Karpas-422 (cell line): Measurements from ENCODE around the gene LELP1. TPM values are rescaled to one million over a fixed set of nuclear protein-coding genes. Genes with fewer than 3 reads are reported as not detected.

Experiments used
- DNase-seq: peaks from one replicate; pipeline ENCODE4 v3.0.0-alpha.2; 2015
- H2AFZ ChIP-seq: fragments of 200-600 bp; sonication (generic); 2 replicates; pipeline ENCODE4 v1.6.1; 2014; ENCODE audit warnings: antibody characterized with exemption, low read length, mixed read lengths
- H3K27ac ChIP-seq: fragments of 200-600 bp; sonication (generic); 2 replicates; pipeline ENCODE4 v1.5.1; 2014; ENCODE audit warnings: mild to moderate bottlenecking, low read length, moderate library complexity
- H3K27me3 ChIP-seq: fragments of 200-600 bp; sonication (generic); 2 replicates; pipeline ENCODE4 v1.6.1; 2014; ENCODE audit warnings: low read length, mixed read lengths
- H3K36me3 ChIP-seq: fragments of 200-600 bp; sonication (generic); 2 replicates; pipeline ENCODE4 v1.6.1; 2014; ENCODE audit warnings: low read length, mixed read lengths; ENCODE audit not compliant: insufficient read depth
- H3K4me1 ChIP-seq: fragments of 200-600 bp; sonication (generic); 2 replicates; pipeline ENCODE4 v1.6.1; 2014; ENCODE audit warnings: mild to moderate bottlenecking, low read length, mixed read lengths
- H3K4me2 ChIP-seq: fragments of 200-600 bp; sonication (generic); 2 replicates; pipeline ENCODE4 v1.6.1; 2014; ENCODE audit warnings: low read length, low read depth, mild to moderate bottlenecking; ENCODE audit not compliant: poor library complexity, severe bottlenecking
- H3K4me3 ChIP-seq: fragments of 200-600 bp; sonication (generic); 2 replicates; pipeline ENCODE4 v1.5.1; 2014; ENCODE audit warnings: mild to moderate bottlenecking, antibody characterized with exemption, low read length, mixed read lengths
- H3K79me2 ChIP-seq: fragments of 200-600 bp; sonication (generic); 2 replicates; pipeline ENCODE4 v1.6.1; 2014; ENCODE audit warnings: mild to moderate bottlenecking, low read length, mixed read lengths
- H3K9ac ChIP-seq: fragments of 200-600 bp; sonication (generic); 2 replicates; pipeline ENCODE4 v1.6.0; 2014; ENCODE audit warnings: low read length
- H3K9me2 ChIP-seq: fragments of 200-600 bp; sonication (generic), shearing (Covaris generic); replicated peaks from 2 replicates; pipeline ENCODE4 v1.6.0; 2014; ENCODE audit warnings: mild to moderate bottlenecking, low read length, moderate library complexity; ENCODE audit not compliant: insufficient read depth
- H3K9me3 ChIP-seq: fragments of 300-700, 200-600 bp; sonication (generic); 2 replicates; pipeline ENCODE4 v1.6.1; 2014; ENCODE audit warnings: low read length, mixed read lengths
- H4K20me1 ChIP-seq: fragments of 200-600 bp; sonication (generic); 2 replicates; pipeline ENCODE4 v1.6.1; 2014; ENCODE audit warnings: mild to moderate bottlenecking, antibody characterized with exemption, low read length, low read depth; ENCODE audit not compliant: insufficient read depth
- total RNA-seq: library from RNA; depleted of rRNA; stranded (reverse); fragments of >200 nt; shearing (Covaris generic); gene quantifications from 2 replicates; pipeline ENCODE4 v1.2.3, GENCODE V29; 2014; ENCODE audit warnings: low replicate concordance

LELP1 gene
- total RNA-seq, 1 experiment from 2014 or later, result not detected

DNA sequence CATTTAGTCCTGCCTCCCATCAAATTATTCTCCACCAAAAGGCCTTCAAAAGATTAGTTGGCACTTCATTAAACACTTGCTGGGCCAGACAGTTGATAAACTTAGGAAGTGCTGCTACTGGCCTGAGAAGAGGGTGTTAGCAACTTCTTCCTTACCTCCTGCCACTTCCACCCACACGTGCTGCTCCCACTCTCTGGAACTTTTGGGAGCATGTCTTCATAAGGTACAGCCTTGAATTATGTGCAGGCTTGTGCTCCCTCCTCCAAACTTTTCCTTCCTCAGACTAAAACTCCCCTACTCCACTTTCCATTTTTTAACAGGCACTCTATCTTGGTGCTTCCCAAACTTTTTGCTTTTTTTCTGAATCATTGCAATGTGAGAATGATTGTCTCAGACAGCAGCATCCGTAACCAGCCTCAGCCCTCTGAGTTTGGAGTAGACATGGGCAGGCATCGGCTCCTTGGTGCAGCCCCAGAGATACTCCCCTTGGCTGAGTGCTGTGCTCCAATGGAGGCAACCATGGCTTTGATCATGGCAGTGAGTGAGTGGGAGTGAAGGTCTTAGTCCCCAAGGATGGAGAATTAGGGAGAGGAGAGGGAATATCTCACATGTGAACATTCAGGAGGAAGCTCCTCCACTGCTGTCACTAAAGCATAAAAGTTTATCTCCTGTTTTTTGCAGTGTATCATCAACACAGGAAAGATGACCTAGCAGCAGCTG, 8.7 kb upstream of the LELP1 start:
- Histone ChIP-seq H3K4me2 (no peak overlapping the region), H3K9ac (no peak overlapping the region), H3K79me2 (no peaks in the 10 kb centered on the region), H3K4me1 (no peaks in the 10 kb centered on the region), H3K27ac (no peak overlapping the region), H3K4me3 (no peak overlapping the region), H4K20me1 (no peaks in the 10 kb centered on the region), H2AFZ (no peak overlapping the region), H3K9me3 (no peaks in the 10 kb centered on the region), H3K27me3 (no peaks in the 10 kb centered on the region), H3K9me2 (no peaks in the 10 kb centered on the region), H3K36me3 (no peaks in the 10 kb centered on the region)
- DNase-seq, result no peak

DNA sequence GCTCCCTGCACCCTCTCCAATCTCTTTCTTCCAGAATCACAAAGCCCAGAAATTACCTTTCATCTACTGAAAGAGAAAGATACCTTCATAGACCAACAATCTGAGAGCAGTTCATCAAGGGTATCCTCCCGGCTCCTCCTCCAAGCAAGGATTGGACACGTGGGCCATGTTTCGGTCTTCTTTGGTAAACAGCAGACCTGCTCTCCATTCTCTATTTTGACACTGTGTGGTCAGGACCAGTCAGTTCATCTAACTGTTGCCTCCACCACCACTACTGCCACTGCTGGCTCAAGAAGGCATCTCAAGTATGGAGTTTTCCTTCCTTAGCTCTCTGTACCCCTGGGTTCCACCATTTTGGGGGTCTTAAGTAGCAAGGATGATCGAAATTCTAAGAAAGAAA, 8.0 kb upstream of the LELP1 start:
- H3K4me2 ChIP-seq, result no peak overlapping the region

DNA sequence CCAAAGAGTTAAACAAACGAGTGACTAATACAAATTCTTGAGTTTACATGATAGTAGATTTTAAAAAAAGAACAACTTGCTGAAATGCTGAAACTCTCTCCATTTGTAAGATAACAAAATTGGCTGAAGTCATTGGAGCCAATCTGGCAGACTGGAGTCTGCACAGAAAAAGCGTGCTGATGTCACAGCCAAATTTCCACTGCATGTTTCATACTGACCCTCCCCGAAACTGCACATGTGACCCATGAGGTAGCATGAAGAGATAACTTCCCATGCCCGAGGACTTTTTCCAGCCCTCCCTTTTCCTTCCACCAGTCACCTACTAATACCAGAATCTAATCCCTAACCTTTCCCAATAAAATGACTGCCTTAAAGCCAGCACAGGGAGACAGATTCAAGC, 1.2 kb upstream of the LELP1 start:
- H3K27me3 ChIP-seq, result no peaks in the 10 kb centered on the region
- no peak overlapping the region for H3K27ac ChIP-seq
- no peak for DNase-seq
- no peaks in the 10 kb centered on the region for H4K20me1 ChIP-seq
- H3K9ac ChIP-seq, result no peak overlapping the region
- no peaks in the 10 kb centered on the region for H3K4me1 ChIP-seq
- H3K9me2 ChIP-seq, result no peaks in the 10 kb centered on the region
- H3K36me3 ChIP-seq, result no peaks in the 10 kb centered on the region
- no peak overlapping the region for H2AFZ ChIP-seq
- H3K79me2 ChIP-seq, result no peaks in the 10 kb centered on the region
- no peaks in the 10 kb centered on the region for H3K9me3 ChIP-seq
- H3K4me2 ChIP-seq, result no peak overlapping the region
- H3K4me3 ChIP-seq, result no peak overlapping the region

More for the DNA sequence above, 8.0 kb upstream of the LELP1 start:
- Histone ChIP-seq H3K27ac (no peak overlapping the region), H3K36me3 (no peaks in the 10 kb centered on the region), H3K9me2 (no peaks in the 10 kb centered on the region), H3K27me3 (no peaks in the 10 kb centered on the region), H4K20me1 (no peaks in the 10 kb centered on the region), H2AFZ (no peak overlapping the region), H3K9ac (no peak overlapping the region), H3K79me2 (no peaks in the 10 kb centered on the region), H3K9me3 (no peaks in the 10 kb centered on the region), H3K4me1 (no peaks in the 10 kb centered on the region), H3K4me3 (no peak overlapping the region)
- DNase-seq, result no peak

DNA sequence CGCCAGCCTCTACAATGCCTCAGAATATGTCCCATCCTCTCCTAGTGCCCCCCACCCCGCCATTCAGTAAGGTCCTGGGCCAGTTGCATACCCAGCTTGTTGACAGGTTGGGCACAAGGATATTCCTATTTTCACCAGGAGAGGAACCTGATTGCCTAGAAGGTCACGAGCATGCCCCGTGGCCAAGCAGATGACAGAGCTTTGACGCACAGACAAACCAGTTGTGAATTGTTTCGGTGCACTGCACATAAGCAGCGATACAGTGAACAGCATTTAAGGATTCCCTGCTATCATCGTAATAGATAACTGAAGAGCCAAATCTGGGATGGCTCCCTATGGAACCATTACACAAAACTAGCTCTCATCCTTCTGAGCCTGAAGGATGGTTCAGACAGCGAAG, 3.4 kb downstream of the LELP1 start:
- no peak overlapping the region for H2AFZ ChIP-seq
- no peak overlapping the region for H3K9ac ChIP-seq
- H3K79me2 ChIP-seq, result no peaks in the 10 kb centered on the region
- H3K4me3 ChIP-seq, result no peak overlapping the region
- H3K4me2 ChIP-seq, result no peak overlapping the region
- H3K36me3 ChIP-seq, result no peaks in the 10 kb centered on the region
- no peak for DNase-seq
- no peak overlapping the region for H3K27ac ChIP-seq
- no peaks in the 10 kb centered on the region for H3K4me1 ChIP-seq
- H4K20me1 ChIP-seq, result no peaks in the 10 kb centered on the region
- H3K9me3 ChIP-seq, result no peaks in the 10 kb centered on the region
- no peaks in the 10 kb centered on the region for H3K9me2 ChIP-seq
- no peaks in the 10 kb centered on the region for H3K27me3 ChIP-seq

DNA sequence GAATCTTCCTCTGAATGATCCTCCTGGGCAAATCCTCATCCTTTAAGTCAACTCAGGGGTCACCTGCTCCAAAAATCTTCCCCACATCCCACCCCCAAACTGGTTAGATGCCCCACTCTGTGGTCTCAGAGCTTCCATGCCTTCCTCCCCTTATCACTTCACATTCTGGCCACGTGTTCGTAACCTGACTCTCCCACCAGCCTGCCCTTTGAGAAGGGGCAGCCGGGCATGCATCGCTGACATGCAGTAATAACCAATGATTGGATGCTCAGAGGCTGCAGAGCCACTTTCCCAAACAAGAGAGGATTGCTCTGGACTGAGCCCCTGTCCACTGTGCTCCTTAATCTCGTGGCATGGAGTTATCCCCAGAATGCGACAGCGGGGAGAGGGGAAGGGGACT, 7.0 kb downstream of the LELP1 start:
- Histone ChIP-seq H3K79me2 (no peaks in the 10 kb centered on the region), H3K4me3 (no peak overlapping the region), H3K4me1 (no peaks in the 10 kb centered on the region), H2AFZ (no peak overlapping the region), H3K4me2 (no peak overlapping the region), H3K9me2 (no peaks in the 10 kb centered on the region), H3K9ac (no peak overlapping the region), H3K27ac (no peak overlapping the region), H3K27me3 (no peaks in the 10 kb centered on the region), H3K9me3 (no peaks in the 10 kb centered on the region), H4K20me1 (no peaks in the 10 kb centered on the region), H3K36me3 (no peaks in the 10 kb centered on the region)
- DNase-seq, result no peak

DNA sequence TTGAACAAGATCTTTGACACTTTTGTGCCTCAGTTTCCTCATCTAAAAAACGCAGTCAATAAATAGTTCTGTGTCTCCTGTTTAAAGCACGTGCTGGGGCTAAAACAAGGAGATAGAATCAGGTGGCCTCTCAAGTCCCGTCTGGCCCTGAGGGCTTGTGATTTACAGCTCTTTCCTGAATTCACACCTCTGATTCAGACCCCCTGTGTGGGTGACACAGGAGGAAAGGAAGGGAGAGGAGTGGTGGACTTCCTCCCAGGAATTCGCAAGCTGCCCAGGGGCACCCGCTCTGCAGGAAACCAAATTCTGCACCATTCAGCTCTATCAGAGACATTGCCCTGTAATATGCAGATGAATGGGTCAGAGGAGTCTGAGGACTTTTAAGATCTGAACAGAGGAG, 9.0 kb downstream of the LELP1 start:
- Histone ChIP-seq H3K9me2 (no peaks in the 10 kb centered on the region), H3K9me3 (no peaks in the 10 kb centered on the region), H3K9ac (no peak overlapping the region), H2AFZ (no peak overlapping the region), H3K36me3 (no peaks in the 10 kb centered on the region), H3K4me2 (no peak overlapping the region), H3K27me3 (no peaks in the 10 kb centered on the region), H4K20me1 (no peaks in the 10 kb centered on the region), H3K4me1 (no peaks in the 10 kb centered on the region), H3K4me3 (no peak overlapping the region), H3K79me2 (no peaks in the 10 kb centered on the region), H3K27ac (no peak overlapping the region)
- no peak for DNase-seq

DNA sequence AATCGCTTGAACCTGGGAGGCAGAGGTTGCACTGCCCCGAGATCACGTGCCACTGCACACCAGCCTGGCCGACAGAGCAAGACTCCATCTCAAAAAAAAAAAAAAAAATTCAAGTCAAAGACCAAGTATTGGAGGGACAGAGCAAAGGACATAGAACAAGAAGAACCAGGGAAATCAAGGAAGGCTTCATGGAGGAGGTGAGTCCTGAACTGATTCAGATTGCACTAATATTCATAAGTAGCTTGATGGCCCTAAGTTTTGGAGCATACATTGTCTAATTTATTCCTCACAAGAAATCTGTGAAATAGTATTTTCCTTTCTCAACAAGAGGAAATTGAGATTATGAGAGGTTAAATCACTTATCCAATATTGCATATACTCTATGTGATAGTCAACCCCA, 10.3 kb downstream of the LELP1 start:
- H3K36me3 ChIP-seq, result no peaks in the 10 kb centered on the region
- H3K4me2 ChIP-seq, result no peak overlapping the region
- H4K20me1 ChIP-seq, result no peaks in the 10 kb centered on the region
- no peak overlapping the region for H3K27ac ChIP-seq
- H3K9me3 ChIP-seq, result no peaks in the 10 kb centered on the region
- H3K9ac ChIP-seq, result no peak overlapping the region
- no peak overlapping the region for H2AFZ ChIP-seq
- H3K79me2 ChIP-seq, result no peaks in the 10 kb centered on the region
- H3K4me1 ChIP-seq, result no peaks in the 10 kb centered on the region
- no peaks in the 10 kb centered on the region for H3K27me3 ChIP-seq
- no peak for DNase-seq
- H3K4me3 ChIP-seq, result no peak overlapping the region
- H3K9me2 ChIP-seq, result no peaks in the 10 kb centered on the region

DNA sequence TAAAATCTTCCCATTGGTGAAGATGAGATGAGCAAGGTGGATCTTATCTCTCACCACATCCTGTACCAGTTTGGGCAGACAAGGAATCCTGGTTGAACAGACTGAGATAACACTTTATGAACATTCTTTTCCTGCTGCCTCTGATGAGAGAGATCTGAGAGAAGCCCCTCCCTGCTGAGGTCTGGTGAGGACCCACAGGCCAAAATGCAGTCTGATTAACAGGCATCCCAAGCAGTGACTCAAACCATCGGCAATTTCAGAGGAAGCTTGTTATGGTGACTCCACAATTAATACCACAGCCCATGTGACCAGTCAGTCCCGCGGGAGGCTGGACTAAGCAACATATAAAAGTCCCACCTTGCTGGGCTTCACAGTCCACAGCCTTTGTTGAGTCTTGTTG, 14.0 kb downstream of the LELP1 start, which contains the start of gene PRR9:
TSS of gene PRR9 (plus strand) at position 373 of the 400 bp plus-strand sequence. CDS start 561 bp downstream, outside the sequence.
- no peak within 1 kb of the TSS for H3K27ac ChIP-seq
- H3K4me3 ChIP-seq, result no peak within 1 kb of the TSS
- DNase-seq, result no peak
- no peak within 1 kb of the TSS for H3K9ac ChIP-seq
- H3K9me2 ChIP-seq, result no peaks in the 10 kb centered on the region
- no peaks in the 10 kb centered on the region for H3K9me3 ChIP-seq
- no peaks in the 10 kb centered on the region for H3K27me3 ChIP-seq
- no peaks in the 10 kb centered on the region for H4K20me1 ChIP-seq
- no peaks in the 10 kb centered on the region for H3K79me2 ChIP-seq
- H3K36me3 ChIP-seq, result no peaks in the 10 kb centered on the region
- H3K4me2 ChIP-seq, result no peak within 1 kb of the TSS
- H2AFZ ChIP-seq, result no peak within 1 kb of the TSS
- H3K4me1 ChIP-seq, result no peaks in the 10 kb centered on the region
